K562 (cell line): ENCODE measurements around the gene NRTN. TPM values are rescaled to one million over a fixed set of nuclear protein-coding genes. Genes with fewer than 3 reads are reported as not detected.

Source experiments
- ATF6 ChIP-seq: sonication (generic); formaldehyde crosslinking; IDR thresholded peaks from 2 replicates; pipeline ENCODE4 v1.4.0; 2020; ENCODE audit warnings: mild to moderate bottlenecking, missing genetic modification reagents
- DEAF1 ChIP-seq: fragments of 450-650 bp; formaldehyde crosslinking; IDR thresholded peaks from 2 replicates; pipeline ENCODE4 v1.4.0; 2020; ENCODE audit warnings: mild to moderate bottlenecking, moderate library complexity
- E2F4 ChIP-seq: sonication (generic); formaldehyde crosslinking; IDR thresholded peaks from 2 replicates; pipeline ENCODE4 v1.8.0; 2022; ENCODE audit warnings: mild to moderate bottlenecking, low read depth, missing genetic modification reagents
- ELK1 ChIP-seq: sonication (generic); formaldehyde crosslinking; IDR thresholded peaks from 2 replicates; pipeline ENCODE4 v1.8.1; 2022; ENCODE audit warnings: missing genetic modification reagents
- FOXJ2 ChIP-seq: fragments of 200-800 bp; sonication (Bioruptor generic); IDR thresholded peaks from 2 replicates; pipeline ENCODE4 v1.6.1; 2016; ENCODE audit warnings: missing genetic modification characterization, missing compliant biosample characterization
- GATAD2B ChIP-seq: fragments of 450-650 bp; IDR thresholded peaks from 2 replicates; pipeline ENCODE4 v1.6.1; 2017; ENCODE audit warnings: mild to moderate bottlenecking, borderline replicate concordance
- HDAC1 ChIP-seq, 2 experiments: fragments of 450-650 bp; IDR thresholded peaks; 2 replicates each; pipeline ENCODE4 v1.6.1; 2016 to 2017; ENCODE audit warnings: inconsistent platforms in 1 of 2, mild to moderate bottlenecking in 1 of 2, moderate library complexity in 1 of 2
- ILF3 ChIP-seq: fragments of 450-650 bp; IDR thresholded peaks from 2 replicates; pipeline ENCODE4 v1.6.1; 2018; ENCODE audit warnings: antibody characterized with exemption, mild to moderate bottlenecking, moderate library complexity, borderline replicate concordance
- KDM1A ChIP-seq, 2 experiments: fragments of 450-650 bp; IDR thresholded peaks; 2 replicates each; pipeline ENCODE4 v1.6.1; 2016; ENCODE audit warnings: mild to moderate bottlenecking in 2 of 2
- MAFF ChIP-seq: IDR thresholded peaks from 2 replicates; pipeline ENCODE4 v1.6.1; 2012; ENCODE audit warnings: low read length, improper control_type of control experiment
- MYNN ChIP-seq, 2 experiments: sonication (generic); formaldehyde crosslinking in 1 of 2; IDR thresholded peaks; 2 replicates each; pipeline versions ENCODE4 v1.5.0 to v1.6.1; 2016 to 2020; ENCODE audit warnings: antibody characterized with exemption in 1 of 2, missing genetic modification reagents in 1 of 2
- NEUROD1 ChIP-seq: fragments of 150-350 bp; IDR thresholded peaks from 2 replicates; pipeline ENCODE4 v1.6.1; 2014; ENCODE audit warnings: borderline replicate concordance, low read length, low read depth; ENCODE audit not compliant: partially characterized antibody
- NFIX ChIP-seq: fragments of 250-450 bp; sonication (Bioruptor Pico); IDR thresholded peaks from 2 replicates; pipeline ENCODE4 v1.4.0; 2020; ENCODE audit warnings: low read depth, mild to moderate bottlenecking, moderate library complexity
- PHB ChIP-seq: fragments of 250-450 bp; sonication (Bioruptor Pico); IDR thresholded peaks from 2 replicates; pipeline ENCODE4 v1.5.0; 2021
- PHTF2 ChIP-seq: fragments of 250-450 bp; sonication (Bioruptor Pico); IDR thresholded peaks from 2 replicates; pipeline ENCODE4 v1.5.0; 2021; ENCODE audit warnings: mild to moderate bottlenecking
- SMAD2 ChIP-seq: fragments of 150-350 bp; IDR thresholded peaks from 2 replicates; pipeline ENCODE4 v1.6.1; 2014; ENCODE audit warnings: low read depth, mild to moderate bottlenecking, low read length
- STAG1 ChIP-seq: sonication (generic); formaldehyde crosslinking; IDR thresholded peaks from 2 replicates; pipeline ENCODE4 v1.5.0; 2020; ENCODE audit warnings: missing genetic modification reagents, borderline replicate concordance
- TCFL5 ChIP-seq: fragments of 250-450 bp; sonication (Bioruptor Pico); conservative IDR thresholded peaks from 2 replicates; pipeline ENCODE4 v1.6.1; 2021; ENCODE audit warnings: mild to moderate bottlenecking, moderate library complexity, matching md5 sums
- THRA ChIP-seq: fragments of 450-650 bp; IDR thresholded peaks from 2 replicates; pipeline ENCODE4 v1.6.1; 2017; ENCODE audit warnings: mild to moderate bottlenecking, moderate library complexity
- ZBTB17 ChIP-seq: fragments of 450-650 bp; formaldehyde crosslinking; IDR thresholded peaks from 2 replicates; pipeline ENCODE4 v1.4.0; 2020; ENCODE audit warnings: mild to moderate bottlenecking
- ZNF184 ChIP-seq: sonication (generic); formaldehyde crosslinking; IDR thresholded peaks from 2 replicates; pipeline ENCODE4 v1.5.0; 2020; ENCODE audit warnings: missing genetic modification reagents
- polyA plus RNA-seq, 8 experiments: library from polyadenylated mRNA; depleted of rRNA in 4 of 8; stranded (reverse) in 5 of 8; unstranded in 3 of 8; fragments of >200 nt; fragmentation: Nextera tagmentation in 2 of 8; fragmentation: Illumina TruSeq in 1 of 8; extraction: Ambion mirVana in 2 of 8; extraction: Trizol in 1 of 8; gene quantifications; 2 replicates each; pipeline versions ENCODE4 v1.2.1 to v1.2.3, GENCODE V29; 2011 to 2014; ENCODE audit warnings: inconsistent platforms in 1 of 8, missing spikeins in 1 of 8
- total RNA-seq, 7 experiments: library from RNA; depleted of rRNA in 6 of 7; stranded (reverse); fragments of >200 nt in 6 of 7; fragmentation: Illumina TruSeq in 2 of 7; extraction: Trizol in 2 of 7; gene quantifications; 2 replicates each; pipeline versions ENCODE4 v1.2.1 to v1.2.3, GENCODE V29; 2011 to 2021; ENCODE audit warnings: low replicate concordance in 1 of 7

NRTN gene
- total and polyA plus RNA-seq, 9 of the 15 experiments (the other 6 are each of a cell fraction or from before 2014, with no cell fraction given): 0.62 to 8.1 (median 1.6) TPM; not detected in 2

GRCh38 chr19:5790559-5791520 is 14.0 kb upstream of the NRTN start, which contains the start of gene DUS3L (continued):
- TF ChIP-seq NFIX (no peak), E2F4 (CRISPR knock-in tag) (peak; percentile 69; the same call in 1 of the 2 replicates), DEAF1 (CRISPR knock-in tag) (no peak), ZBTB17 (CRISPR knock-in tag) (peak; percentile 73), THRA (no peak), STAG1 (CRISPR knock-in tag) (no peak), TCFL5 (CRISPR knock-in tag) (no peak), ILF3 (no peak), PHB (CRISPR knock-in tag) (no peak), GATAD2B (no peak), MYNN (IDR thresholded peaks at IDR 0.05) (no peak), MYNN (CRISPR knock-in tag; IDR thresholded peaks at IDR 0.05) (no peak), MAFF (no peak), SMAD2 (no peak), NEUROD1 (no peak), ELK1 (CRISPR knock-in tag) (no peak), ATF6 (peak; percentile 90; the same call in 1 of the 2 replicates), ZNF184 (no peak), KDM1A (IDR thresholded peaks at IDR 0.05) (no peak), FOXJ2 (tag) (peak; percentile 82), HDAC1 (IDR thresholded peaks at IDR 0.05) (peak in 1 of 2 experiments; percentile 99; a peak in 3 of 4 replicates), PHTF2 (CRISPR knock-in tag) (no peak)
